Mammary epithelial cell (primary cell): ENCODE data around the gene TRIM66.

Experiments
- CTCF ChIP-seq, 2 donors: IDR thresholded peaks in 1 of 2; conservative IDR thresholded peaks in 1 of 2; 2 replicates each; pipeline ENCODE4 v1.5.1; 2011 to 2012; ENCODE audit warnings: inconsistent platforms in 2 of 2, low read length in 2 of 2, mild to moderate bottlenecking in 2 of 2, control low read depth in 1 of 2, low read depth in 1 of 2; ENCODE audit not compliant: insufficient read depth in 1 of 2; ENCODE audit errors: extremely low read depth in 1 of 2
- EZH2 ChIP-seq: IDR thresholded peaks from 2 replicates; pipeline ENCODE4 v1.6.1; 2012; ENCODE audit warnings: low read length, inconsistent platforms, borderline replicate concordance

- TF ChIP-seq CTCF (conservative IDR thresholded peaks at IDR 0.05 in 1 of 2, IDR thresholded peaks at IDR 0.05 in 1 of 2; ENCODE audit: extremely low read depth in 1 of 2, insufficient read depth in 1 of 2, low read depth in 1 of 2, low read length in 2 of 2): no peak
- no peak for TF ChIP-seq EZH2
These were observed 24.0 kb downstream of the TRIM66 start for GRCh38 chr11:8658321-8659057.
